GM03348 (cell line): Measurements from ENCODE around the gene ASAP2.
"Not testable (repeated sequence)": the region's sequence is repeated elsewhere in the genome, so short reads cannot be mapped to it uniquely, and the experiment has no call there.

Experiments used
- DNase-seq: peaks from one replicate; pipeline ENCODE4 v3.0.0; 2012; ENCODE audit warnings: low spot score

The ASAP2 gene

DNA sequence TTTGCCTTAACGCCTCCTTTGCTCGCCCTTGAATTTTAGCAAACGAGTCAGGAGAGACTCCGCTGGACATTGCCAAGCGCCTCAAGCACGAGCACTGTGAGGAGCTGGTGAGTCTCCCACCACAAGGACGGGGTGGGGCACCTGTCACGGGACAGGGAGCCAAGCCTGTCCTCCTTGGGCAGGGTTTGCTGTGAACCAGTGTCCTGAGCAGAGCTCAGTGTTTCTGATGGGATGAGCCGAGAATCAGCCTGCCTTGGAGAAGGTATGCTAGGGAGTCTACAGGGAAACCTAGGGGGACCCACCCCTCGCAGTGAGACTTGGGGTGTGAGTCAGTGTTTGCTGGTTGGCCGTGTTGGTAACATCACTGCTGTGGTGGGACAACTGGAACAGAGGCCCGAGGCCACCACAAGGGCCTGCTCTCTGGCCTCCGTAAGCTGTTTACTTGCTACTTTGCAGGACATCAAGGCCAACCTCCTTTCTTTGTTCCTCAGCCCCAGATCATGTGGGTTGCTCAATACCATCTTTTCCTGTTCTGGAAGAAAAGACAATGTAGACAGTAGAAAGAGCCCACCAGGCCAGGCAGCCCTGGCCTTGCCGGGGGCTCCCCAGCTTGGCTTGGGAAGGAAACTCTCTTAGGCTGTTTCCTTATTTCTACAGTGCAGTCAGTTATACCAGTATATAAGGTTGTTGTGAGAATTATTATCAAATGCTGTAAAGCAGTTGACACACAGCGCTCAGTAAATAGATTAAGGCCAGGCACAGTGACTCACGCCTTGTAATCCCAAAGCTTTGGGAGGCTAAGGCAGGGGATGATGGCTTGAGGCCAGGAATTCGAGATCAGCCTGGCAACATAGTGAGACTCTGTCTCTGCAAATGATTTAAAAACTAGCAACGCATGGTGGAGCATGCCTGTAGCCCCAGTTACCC lies 174.4 kb downstream of the ASAP2 start:
- DNase-seq: peak; percentile 62

DNA sequence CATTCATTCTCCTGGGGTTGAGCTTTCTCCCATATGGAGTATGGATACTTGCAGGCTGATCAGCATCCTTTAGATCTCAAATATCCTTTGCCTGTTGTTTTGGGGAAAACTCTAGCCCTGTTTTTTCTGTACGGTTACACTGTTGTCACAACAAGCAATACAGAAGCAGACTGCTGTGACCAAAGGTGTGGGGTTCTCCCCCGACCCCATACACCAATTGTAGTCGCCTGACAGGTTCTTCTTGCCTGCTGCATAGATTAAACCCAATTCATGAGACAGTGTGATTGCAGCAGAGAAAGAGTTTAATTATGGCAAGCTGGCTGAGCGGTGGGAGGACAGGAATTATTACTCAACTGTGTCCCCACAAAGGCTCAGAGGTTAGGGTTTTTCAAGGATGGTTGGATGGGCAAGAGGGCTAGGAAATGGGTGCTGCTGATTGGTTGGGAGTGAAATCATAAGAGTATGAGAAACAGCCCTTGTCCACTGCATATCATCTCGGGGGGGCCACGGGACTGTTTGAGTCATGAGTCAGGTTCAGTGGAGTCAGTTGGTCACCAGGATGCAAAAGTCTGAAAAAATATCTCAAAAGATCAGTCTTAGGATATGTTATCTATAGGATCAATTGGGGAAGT lies 176.1 kb downstream of the ASAP2 start:
- DNase-seq: no peak

DNA sequence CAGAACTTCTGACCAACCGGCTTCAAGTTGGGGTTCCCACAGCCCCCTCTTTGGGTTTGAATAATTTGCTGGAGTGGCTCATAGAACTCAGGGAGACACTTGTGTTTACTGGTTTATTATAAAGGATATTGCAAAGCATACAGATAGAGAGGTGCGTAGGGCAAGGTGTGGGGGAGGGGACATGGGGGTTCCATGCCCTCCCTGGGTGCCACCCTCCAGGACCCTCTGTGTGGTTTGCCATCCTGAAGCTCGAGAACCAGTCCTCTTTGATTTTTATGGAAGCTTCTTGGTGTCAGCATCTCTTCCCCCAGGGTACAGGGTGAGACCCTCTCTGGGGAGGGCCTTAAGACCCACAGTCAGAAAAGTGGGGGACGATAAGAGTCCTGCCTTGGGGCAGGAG lies 177.9 kb downstream of the ASAP2 start:
- DNase-seq: no peak

DNA sequence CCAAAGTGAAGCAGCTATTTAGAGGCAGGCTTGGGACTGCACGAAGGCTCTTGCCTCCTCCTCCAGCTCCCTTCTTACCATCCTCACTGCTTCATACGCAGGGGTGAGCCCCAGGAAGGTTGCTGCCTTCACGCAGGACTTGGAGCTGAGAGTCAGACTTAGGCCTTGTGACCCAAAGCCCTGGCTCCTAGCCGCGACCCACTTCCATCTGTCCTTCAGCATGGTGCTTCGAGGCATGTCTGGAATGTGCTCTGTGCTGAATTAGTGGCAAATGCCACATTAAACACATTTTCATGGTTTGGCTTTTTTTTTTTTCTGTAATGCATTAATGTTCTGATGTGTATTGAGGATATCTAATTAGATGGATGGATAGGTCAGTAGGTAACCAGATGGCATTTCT lies 179.2 kb downstream of the ASAP2 start:
- DNase-seq: no peak

DNA sequence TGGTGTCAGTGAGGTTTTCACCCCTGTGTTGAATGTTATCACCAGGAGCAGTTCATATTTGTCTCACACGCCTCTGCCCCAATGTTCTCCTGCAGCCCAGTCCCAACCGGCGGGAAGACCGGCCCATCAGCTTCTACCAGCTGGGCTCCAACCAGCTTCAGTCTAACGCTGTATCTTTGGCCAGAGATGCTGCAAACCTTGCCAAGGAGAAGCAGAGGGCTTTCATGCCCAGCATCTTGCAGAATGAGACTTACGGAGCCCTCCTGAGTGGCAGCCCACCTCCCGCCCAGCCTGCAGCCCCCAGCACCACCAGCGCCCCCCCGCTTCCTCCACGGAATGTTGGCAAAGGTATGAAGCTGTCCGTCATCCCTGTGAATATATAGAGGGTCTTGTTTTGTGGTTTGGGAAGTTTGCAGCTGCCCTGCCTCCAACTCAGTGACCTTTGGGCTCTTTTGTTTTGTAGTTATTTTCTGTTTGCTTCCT lies 181.6 kb downstream of the ASAP2 start:
- no peak for DNase-seq

DNA sequence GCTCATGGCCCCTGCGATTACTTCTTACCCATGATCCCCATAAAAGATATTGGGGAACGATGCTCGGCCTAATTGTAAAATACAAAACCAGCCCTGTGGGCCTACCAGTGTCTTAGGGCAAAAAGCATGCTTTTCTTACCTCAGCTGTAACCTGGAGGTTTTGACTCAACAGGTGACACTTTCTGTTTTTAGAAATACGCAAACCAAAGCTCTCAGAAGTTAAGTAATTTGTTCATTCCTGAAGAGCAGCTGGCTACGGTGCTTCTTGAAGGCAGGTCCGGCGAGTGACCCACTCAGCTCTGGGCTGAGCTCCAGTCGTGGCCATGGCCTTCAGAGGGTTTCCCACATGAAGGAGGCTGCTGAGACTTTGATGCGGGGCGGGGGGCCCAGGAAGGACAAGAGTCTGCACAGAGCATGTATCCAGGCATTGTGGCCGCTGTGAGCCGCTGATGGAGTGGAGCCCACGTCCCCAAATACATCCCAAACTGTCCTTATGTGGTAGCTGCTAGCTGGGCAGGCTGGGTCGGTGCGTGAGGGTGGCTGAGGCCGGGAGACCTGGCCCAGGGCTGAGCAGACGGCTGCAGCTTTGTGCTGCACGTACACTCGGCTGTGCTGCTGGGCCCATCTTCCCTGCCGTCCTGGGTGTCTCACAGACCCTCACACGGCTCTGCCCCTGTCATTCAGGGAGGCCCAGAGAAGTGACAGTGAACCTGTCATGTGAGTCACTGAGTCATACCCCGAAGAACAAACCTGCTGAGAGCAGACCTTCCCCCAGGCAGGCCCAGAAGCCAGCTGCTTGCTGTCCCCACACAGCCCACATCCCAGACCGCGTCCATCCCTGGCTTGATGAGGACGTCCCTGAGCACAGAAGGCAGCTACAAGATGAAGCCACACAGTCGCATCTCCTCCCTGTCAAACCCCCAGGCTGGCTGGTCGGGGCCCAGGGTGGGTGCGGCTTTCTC lies 182.6 kb downstream of the ASAP2 start:
- no peak for DNase-seq

DNA sequence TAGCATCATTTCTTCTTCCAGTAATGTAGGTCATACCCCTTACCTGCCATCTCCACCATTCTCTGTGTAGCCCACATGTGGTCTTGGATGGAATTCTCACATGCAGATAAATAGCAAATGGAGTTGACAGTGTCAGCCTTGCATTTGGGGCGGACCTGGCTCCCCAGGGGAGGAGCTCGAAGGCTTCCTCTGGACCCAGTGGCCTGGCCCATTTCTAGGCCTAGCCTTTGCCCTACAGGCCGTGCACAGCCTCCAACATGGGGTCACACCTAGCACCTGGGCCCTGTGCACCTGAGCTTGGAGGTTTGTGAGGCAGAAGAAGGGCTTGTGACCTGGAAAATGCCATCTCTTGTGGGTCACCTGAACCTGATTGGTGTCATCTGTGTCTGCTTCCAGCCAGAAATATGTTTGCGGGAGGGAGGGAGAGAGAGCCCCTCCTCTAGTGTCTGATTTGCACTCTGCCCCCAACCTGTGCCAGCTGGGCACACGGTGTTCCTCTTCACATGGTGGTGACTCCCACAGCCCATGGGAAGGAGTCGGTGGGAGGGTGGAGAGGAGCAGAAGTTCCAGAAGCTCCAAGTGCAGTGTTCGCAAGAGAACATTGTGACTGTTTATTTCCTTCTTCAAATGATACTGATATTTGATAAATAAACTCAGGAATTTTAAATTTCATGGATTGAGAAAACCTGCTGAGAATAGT lies 183.7 kb downstream of the ASAP2 start:
- DNase-seq: no peak

DNA sequence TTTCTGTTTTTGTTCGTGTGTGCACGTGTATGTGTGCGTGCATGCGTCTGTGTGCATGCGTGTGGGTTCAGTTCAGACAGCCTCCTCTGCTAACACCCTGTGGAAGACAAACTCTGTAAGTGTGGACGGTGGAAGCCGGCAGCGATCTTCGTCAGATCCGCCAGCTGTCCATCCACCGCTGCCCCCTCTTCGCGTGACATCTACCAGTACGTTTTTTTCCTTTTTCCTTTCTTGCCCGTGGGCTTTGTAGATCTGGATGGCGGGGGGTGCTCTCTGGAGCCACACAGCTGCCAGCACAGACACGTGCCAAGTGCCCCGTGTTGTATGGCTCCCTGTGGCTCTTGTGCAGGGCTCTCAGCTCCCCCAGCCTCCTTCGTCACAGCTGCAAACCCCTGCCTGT lies 184.4 kb downstream of the ASAP2 start:
- DNase-seq: no peak

DNA sequence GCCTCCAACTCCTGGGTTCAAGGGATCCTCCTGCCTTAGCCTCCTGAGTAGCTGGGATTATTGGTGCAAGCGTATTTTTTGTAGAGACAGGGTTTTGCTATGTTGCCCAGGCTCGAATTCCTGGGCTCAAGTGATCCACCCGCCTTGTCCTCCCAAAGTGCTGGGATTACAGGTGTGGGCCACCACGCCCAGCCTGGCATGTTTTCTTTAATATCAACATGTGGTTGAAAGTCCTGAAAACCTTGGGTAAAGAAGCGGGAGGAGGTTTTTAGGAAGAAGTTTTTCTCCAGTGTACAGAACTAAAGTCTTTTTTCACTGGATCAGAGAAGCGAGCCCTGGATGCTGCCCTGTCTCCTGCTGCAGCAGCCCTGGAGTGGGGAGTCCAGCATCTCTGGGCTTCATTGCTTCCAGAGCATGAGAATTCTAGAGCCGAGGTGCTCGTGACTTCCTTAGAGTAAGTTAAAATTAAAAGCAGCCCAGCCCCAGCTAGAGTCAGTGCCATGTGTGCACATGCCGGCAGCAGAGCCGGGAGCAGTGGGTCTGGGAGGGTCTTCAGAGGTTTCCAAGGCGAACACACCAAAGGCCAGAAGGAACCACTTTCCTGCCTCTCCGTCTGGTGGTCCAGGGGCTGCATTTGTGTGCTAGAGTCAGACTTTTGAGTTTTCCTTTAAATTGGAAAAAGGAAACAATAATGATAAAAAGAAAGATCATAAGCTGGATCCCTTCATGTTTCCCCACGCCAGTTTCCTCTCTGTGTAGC lies 185.5 kb downstream of the ASAP2 start:
- DNase-seq: no peak

DNA sequence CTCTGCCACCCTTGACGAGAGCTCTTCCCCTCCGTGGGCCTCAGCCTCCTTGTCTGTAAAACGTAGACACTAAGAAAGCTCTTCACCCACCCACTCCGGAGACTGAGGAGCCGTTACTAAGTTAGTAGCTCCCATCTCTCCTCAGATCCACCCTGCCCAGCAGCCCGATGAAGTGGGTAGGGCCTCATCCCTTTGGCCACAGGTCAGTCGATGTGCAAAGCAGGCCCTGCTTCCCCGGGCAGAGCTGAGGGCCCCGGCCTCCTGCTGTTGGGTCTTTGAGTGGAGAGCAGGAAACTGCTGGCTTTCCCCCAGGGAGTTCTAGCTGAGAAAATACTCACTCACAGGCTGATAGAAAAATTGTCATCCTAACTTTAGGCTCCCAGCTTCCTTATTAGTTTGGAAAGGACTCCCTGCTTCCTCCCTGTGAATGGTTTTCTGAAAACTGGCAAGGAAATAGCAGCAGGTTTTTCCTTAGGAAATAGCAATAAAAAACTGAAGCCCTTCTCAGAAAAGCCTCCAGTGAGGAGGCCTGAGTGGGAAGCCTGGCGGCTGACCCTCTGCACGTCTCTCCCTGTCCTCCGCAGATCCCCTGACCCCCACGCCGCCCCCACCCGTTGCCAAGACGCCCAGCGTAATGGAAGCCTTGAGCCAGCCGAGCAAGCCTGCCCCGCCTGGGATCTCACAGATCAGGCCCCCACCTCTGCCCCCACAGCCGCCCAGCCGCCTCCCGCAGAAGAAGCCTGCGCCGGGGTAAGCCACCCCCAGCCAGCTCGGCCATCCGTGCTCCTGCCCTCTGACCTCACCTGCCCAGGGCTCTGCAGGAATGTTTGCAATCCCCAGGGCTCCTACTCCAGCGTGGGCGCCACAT lies 186.5 kb downstream of the ASAP2 start:
- peak; percentile 26 for DNase-seq

DNA sequence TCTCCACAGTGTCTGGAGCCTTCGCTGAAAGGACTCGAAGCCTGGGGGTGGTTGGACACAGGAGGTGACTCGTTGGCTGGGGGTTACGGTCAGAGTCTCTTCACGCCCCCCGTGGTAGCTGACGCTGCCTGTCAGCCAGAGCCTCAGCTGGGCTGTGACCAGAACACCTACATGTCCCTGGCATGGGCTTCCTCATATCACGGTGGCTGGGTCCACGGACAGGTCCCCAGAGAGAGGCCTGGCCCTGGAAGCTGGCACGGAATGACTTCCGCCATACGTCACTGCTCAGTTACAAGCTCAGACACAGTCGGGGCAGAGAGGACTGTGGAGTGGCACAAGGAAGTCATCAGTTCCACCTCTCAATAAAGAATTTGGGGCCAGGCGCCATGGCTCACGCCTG lies 188.2 kb downstream of the ASAP2 start:
- no peak for DNase-seq

DNA sequence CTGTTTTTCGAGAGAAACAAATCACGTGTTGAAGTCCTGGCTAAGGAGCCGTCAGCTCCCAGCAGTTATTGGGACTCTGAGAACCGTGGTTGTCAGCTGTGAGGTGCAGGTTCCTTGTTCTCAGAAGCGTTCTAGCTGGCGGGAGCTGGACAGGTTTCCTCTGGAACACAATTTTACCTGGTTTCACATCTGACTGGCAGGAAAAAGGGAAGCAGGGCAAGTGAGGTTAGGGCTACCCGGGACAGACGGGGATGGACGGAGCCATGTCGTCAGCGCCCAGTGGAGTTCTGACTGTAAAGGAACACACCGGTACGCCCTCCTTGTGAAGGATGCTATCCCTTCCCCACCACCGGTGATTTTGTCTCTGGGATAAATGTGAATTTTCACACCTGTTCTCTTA lies 190.6 kb downstream of the ASAP2 start:
- no peak for DNase-seq

DNA sequence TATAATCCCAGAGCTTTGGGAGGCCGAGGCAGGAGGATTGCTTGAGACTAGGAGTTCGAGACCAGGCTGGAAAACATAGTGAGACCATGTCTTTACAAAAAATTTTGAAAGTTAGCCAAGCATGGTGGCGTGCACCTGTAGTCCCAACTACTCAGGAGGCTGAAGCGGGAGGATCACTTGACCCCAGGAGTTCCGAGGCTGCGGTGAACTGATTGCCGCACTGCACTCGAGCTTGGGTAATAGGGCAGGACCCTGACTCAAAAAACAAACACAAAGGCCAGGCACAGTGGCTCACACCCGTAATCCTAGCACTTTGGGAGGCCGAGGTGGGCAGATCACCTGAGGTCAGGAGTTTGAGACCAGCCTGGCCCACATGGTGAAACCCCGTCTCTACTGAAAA lies 191.6 kb downstream of the ASAP2 start:
- not testable (repeated sequence) for DNase-seq

DNA sequence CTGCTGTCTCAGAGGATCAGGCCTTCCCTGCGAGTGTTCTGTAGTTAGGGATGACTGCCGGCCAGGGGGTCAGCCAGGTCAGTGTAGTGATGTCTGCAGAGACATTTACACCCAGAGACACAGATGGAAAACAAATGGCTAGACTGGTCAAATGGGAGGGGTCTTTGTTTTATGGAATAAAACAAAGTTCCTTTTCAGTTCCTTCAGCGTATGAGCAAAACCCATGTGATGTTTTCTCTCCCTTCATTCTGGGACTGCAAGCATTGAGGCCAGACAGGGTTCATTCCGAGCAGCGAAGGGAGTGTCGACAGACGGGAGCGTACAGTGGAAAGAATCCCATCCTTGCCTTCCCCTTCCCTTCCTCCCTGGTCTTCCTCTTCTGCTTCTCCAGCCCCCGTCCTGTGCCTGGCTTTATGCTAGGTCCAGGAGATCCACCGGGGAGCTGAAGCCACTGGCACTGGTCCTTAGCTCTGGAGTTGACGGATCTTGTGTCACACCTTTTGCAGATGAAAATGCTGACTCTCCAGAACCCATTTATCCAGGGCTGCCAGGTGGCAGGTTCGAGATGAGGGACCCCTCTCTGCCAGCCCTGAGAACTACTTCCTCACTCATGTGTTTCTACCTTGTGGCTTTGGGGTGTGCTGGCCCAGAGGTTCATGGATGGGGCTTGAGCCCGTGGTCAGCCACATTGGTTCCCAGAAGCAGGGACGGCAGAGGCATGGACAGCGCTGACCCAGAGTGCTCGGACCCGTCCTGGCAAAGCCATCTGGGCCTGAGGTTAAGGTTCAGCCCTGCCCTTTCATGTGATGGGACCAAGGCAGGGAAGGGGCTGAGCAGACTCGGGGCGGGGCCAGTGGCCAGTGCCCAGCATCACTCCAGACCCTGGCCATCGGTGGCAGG lies 192.5 kb downstream of the ASAP2 start:
- no peak for DNase-seq

DNA sequence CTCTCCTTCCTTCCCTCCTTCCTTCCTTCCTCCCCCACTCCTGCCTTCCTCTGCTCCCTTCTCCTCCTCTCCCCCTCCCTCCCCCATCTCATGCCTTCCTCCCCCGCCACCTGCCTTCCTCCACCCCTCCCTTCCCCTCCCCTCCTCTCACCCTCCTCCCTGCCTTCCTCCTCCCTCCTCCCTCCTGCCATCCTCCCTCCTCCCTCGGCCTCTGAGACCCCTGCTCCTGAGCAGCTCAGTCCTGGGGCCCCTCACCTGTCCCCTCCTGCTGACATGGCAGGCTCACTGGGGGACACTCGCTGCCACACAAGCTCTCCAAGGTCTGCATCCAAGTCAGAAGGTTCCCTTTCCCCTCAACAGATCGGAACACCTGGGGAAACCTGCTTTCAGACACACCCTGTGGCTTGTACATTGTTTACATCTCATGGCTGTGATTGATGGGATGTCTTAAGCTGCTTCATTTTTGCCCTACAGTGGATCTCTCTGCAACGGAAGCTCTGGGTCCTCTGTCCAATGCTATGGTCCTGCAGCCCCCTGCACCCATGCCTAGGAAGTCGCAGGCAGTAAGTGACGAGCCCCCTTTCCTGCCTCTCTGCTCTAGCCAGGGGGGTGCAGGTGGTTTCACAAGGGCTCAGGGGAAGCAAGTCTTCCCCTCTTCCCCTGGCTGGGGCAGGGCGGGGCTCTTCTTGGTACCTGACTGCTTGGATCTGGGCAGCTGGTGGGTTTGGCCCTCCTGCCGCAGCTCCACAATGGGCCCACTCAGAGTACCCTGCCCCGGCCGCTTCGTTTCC lies 193.9 kb downstream of the ASAP2 start:
- no peak for DNase-seq

DNA sequence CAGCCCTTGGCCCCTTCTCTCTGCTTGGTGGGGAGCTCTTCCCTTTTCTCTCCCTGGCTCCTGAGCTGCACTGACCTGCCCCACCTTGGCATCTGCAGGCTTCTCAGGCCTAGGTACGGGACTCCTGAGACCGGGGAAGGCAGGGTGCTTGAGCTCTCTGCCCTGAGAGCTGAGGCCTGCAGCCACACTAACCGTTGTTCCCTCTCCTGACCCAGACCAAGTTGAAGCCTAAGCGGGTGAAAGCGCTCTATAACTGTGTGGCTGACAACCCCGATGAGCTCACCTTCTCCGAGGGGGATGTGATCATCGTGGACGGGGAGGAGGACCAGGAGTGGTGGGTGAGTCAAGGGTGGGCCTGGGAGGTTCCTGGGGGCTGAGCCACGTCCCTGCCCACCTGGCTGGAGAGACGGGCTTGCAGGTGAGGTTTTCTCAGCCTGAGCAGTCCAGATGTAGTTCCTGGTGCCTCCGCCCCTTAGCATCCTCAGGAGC lies 194.5 kb downstream of the ASAP2 start:
- DNase-seq: no peak

DNA sequence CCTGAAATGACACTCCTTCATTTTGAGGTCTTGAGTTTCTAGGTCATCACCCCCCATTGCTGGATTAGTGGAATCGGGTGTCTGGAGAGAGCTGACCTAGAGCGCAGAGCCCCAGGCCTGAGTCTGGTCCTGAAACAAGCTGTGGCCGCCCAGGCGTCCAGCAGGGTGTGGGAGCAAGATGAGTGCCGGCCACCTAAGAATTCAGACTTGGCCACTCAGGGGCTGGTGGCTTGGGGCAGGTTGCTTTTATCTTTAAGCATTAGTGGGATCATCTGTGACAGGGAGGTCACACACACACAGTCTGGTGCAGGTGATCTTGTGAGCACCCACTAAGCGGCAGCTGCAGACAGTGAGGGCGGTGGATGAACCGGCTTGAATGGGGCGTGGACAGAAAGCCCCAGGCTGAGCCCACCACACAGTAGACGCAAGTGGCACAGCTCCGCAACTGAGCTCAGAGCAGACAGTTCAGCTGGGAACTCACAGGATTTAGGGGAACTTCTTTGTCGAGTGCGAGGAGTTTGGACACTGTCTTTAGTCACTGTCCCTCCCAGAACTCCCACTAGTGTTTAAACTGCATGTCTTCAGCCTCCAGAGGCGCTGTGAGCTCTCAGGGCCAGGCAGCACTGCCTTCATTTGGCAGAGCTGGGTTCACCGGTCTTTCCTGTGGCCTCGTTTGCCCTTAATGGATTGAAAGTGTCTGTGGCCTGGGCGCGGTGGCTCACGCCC lies 195.2 kb downstream of the ASAP2 start:
- DNase-seq: no peak
